Measurements from ENCODE around the gene OR51L1. TPM values are rescaled to one million over a fixed set of nuclear protein-coding genes. Genes with fewer than 3 reads are reported as not detected.

OR51L1 gene
- total and polyA plus RNA-seq, 2 experiments from 2014 or later: not detected

- TF ChIP-seq REST (IDR thresholded peaks at IDR 0.05; ENCODE audit: unreplicated experiment) (no peak), POLR2AphosphoS5 (IDR thresholded peaks at IDR 0.05; ENCODE audit: low read depth) (no peak), EZH2phosphoT487 (IDR thresholded peaks at IDR 0.05; ENCODE audit: unreplicated experiment) (no peak), EZH2 (IDR thresholded peaks at IDR 0.05; ENCODE audit: low read depth, unreplicated experiment) (no peak), CTCF (conservative IDR thresholded peaks at IDR 0.05; ENCODE audit: low read depth in 2 of 2) (no peak), STAT1 (IDR thresholded peaks at IDR 0.05; ENCODE audit: unreplicated experiment) (no peak), ZNF331 (CRISPR knock-in tag; IDR thresholded peaks at IDR 0.05; ENCODE audit: low read depth) (no peak), NANOG (IDR thresholded peaks at IDR 0.05; ENCODE audit: borderline replicate concordance) (no peak), CREB1 (CRISPR knock-in tag; IDR thresholded peaks at IDR 0.05; ENCODE audit: low read depth) (no peak)
Observed at GRCh38 chr11:5021996-5022395, 27.3 kb downstream of the OR51L1 start (continued).

- DNase-seq (ENCODE audit: low spot score): no peak
- no peak overlapping the region for H3K27ac Mint-ChIP-seq
- no peak for ATAC-seq
- Histone ChIP-seq H4K20me1 (replicated peaks; ENCODE audit: insufficient read depth) (no peaks in the 10 kb centered on the region), H3K9me2 (ENCODE audit: insufficient read depth) (no peaks in the 10 kb centered on the region; the same call in 1 of the 2 replicates), H3K4me1 (ENCODE audit: insufficient read depth) (no peaks in the 10 kb centered on the region), H3K27ac (ENCODE audit: low read depth) (no peak overlapping the region), H3K79me2 (replicated peaks; ENCODE audit: insufficient read depth) (no peaks in the 10 kb centered on the region), H3K27me3 (ENCODE audit: insufficient read depth) (no peaks in the 10 kb centered on the region), H2AFZ (no peak overlapping the region), H3K36me3 (ENCODE audit: insufficient read depth) (no peaks in the 10 kb centered on the region), H3K4me3 (no peak overlapping the region), H3F3A (replicated peaks; ENCODE audit: low read depth) (no peaks in the 10 kb centered on the region), H3K4me2 (no peak overlapping the region)
- H3K4me3 Mint-ChIP-seq: no peak overlapping the region
- no peaks in the 10 kb centered on the region for H3K4me1 Mint-ChIP-seq
- no peak for TF ChIP-seq CTCF (conservative IDR thresholded peaks at IDR 0.05; ENCODE audit: low read depth in 2 of 2)
- H3K27me3 Mint-ChIP-seq (ENCODE audit: insufficient read depth, low read depth, poor library complexity): no peaks in the 10 kb centered on the region
- H3K9me3 Mint-ChIP-seq: no peaks in the 10 kb centered on the region
- H3K36me3 Mint-ChIP-seq (ENCODE audit: low read depth): no peaks in the 10 kb centered on the region
Observed at GRCh38 chr11:5036669-5037068, 42.0 kb downstream of the OR51L1 start.

Data from GM23338 (cell line).